Germinal center (tissue), 1 donor: ENCODE data around the gene CELA1.
A peak's percentile ranks its signal among the peaks of the same experiment; 100 is the strongest.

Experiments
- DNase-seq: peaks from one replicate; pipeline ENCODE4 v3.0.0; 2012; ENCODE audit warnings: mixed read lengths, low spot score

CELA1 gene

DNA sequence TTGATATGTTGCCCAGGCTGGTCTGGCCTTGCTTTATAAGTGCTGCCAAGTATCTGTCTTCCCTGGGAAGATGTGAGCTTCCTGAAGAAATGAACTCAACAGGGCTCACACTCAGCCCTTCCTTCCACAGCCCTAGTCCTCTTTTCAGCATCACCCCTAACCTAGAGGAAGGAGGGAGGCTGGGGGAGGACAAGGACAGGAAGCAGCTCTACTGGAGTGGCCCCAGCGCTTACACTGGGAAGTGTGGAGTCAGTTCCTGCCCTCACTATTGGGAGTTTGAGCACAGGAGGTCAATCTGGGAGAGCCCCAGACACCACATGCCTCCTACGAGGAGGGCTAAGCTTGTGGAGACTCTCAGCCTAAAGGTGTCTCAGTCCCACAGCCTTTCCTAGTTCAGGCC, 27.9 kb upstream of the CELA1 start:
- no peak for DNase-seq

GRCh38 chr12:51373187-51373586, 26.7 kb upstream of the CELA1 start:
- no peak for DNase-seq

DNA sequence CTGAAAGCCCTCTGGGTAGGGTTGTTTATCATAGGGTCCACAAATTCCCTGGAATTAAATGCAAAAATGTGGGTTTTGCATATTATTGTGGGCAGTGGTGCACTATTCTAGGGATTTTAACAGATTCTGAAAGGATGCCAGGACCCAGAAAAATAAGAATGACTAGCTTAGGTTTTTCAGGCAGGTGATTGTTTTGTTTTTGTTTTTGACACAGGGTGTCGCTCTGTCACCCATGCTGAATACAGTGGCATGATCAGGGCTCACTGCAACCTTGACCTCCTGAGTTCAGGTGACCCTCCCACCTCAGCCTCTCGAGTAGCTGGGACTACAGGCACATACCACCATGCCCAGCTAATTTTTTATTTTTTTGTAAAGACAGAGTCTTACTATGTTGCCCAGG, 25.5 kb upstream of the CELA1 start:
- no peak for DNase-seq

GRCh38 chr12:51371295-51371953, 24.9 kb upstream of the CELA1 start:
- no peak for DNase-seq

DNA sequence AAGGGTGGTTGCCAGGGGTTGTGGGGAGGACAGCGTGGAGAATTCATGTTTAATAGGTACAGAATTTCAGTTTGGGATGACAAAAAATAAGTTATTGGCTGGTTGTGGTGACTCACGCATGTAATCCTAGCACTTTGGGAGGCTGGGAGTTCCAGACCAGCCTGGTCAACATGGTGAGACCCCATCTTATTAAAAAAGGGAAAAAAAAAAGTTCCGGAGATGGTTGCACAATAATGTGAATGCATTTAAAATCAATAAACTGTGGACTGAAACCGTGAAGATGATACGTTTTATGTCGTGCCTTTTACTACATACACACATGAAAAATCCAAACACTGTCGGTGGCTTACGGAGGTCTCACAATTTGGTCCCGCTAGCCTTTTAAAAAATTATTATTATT, 24.2 kb upstream of the CELA1 start:
- DNase-seq, result no peak

DNA sequence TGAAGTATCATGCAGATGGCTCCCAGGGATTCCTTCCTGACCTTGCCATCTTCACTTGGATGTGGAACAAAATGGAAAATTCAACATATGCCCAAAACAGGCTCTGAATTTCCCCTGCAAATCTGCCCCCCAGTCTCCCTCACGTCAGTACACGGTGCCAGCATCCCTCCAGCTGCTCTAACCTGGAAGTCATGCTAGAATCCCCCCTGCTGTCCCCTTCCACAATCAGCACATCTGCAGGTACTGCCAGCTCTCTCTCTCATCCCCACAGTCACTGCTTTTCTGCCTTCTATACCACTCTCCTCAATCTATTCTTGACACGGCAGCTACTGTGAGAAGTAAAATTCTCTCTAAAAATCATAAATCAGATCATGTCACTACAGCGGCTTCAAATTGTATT, 23.1 kb upstream of the CELA1 start:
- DNase-seq, result no peak

- DNase-seq, result peak; percentile 96
Measured at GRCh38 chr12:51368640-51369517, 22.4 kb upstream of the CELA1 start.

- no peak for DNase-seq
Measured at GRCh38 chr12:51365276-51365675, 18.8 kb upstream of the CELA1 start.

DNA sequence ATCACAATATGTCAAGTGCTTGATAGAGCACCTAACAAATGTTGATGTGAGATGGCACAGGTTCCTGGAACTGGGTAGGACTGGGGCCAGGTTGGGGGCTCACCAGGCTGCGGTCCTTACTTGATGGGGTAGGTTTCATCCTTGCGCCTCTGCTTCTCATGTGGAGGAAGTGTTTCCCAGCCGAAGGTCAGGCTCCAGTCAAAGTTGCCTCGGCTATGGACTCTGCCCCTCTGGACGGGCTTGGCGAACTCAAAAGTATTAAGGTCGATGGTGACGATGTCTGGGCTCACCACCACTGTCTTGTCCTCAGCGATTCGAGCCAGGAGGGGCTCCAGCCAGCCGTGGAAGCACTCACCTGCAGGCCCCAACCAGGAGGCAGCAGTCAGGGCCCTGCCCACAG, 17.5 kb upstream of the CELA1 start:
- no peak for DNase-seq

- DNase-seq, result no peak
Measured at GRCh38 chr12:51362747-51363342, 16.4 kb upstream of the CELA1 start.

- no peak for DNase-seq
Measured at GRCh38 chr12:51362307-51362706, 15.8 kb upstream of the CELA1 start.

DNA sequence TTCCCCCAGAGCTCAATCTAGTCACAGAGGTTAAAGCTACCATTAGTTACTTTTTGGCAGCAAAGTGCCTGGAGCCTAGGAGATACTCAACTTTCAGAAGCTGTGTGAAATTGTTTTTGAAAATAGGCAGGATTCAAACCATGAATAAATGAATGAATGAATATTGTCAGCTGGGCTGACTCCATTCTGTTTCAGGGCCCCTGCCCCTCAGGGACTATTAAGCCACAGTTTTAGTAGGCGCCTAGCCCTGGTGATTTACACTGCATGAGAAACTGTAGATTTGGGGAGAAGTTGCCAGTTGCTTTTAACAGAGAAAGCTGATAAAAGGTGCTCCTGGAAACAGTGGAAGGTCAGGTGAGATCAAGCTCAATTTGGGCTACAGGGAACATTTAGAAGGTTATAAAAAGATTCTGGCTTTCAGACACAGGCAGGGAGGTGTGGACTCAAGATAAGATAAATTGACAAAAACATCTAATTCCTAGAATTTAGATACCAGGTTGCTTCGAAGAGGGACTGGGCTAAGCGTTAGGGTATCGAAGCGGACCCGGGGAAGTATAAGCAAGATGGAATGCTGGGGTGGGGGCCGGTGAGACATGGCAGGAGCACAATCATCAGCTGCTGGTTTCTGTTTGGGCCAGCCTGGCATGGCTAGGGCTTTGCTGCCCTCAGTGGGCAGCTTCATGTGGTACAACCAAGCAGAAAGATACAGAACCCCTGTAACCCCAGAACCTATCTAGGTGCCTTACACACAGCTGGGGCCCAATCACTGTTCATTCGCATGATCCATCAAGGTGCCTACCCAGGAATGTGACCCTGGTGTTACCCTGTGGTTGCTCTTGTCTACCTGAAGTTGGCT, 14.9 kb upstream of the CELA1 start:
- no peak for DNase-seq

DNA sequence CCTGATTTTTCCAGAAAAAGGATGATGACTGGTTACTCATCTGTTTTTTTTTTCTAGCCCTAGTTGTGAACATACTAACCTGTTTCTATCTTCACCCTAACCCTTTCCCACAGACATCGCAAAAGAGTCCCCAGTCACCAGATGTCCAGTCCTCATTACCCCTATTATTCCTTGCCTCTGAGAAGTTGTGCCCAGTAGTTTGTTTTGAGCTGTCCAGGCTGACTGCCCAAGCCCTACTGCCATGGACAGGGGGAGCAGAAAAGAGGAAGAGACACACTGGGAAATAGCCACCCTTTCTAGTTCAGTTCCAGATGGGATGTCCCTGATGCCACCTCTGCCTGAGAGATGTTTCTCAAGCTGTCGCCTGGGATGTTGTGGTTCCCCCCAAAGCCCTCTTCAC, 13.8 kb upstream of the CELA1 start:
- no peak for DNase-seq

DNA sequence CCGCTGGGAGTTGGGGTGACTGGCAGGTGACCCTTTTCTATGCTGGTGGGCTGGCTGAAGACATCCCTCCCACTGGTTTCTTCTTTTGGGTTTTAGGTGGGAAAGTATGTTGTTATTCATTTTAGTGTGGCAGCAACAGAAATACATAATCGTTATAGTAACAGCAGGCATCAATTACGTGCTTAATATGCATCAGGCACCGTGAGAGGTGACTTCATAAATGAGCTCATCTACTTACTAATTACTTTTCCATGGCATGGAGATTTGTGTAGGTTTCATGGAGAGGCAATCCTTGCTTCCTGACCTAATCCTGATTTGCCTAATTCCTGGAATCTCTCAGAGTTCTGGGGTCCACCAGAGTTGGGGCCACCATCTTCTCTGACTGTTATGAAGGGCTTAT, 13.4 kb upstream of the CELA1 start:
- no peak for DNase-seq

DNA sequence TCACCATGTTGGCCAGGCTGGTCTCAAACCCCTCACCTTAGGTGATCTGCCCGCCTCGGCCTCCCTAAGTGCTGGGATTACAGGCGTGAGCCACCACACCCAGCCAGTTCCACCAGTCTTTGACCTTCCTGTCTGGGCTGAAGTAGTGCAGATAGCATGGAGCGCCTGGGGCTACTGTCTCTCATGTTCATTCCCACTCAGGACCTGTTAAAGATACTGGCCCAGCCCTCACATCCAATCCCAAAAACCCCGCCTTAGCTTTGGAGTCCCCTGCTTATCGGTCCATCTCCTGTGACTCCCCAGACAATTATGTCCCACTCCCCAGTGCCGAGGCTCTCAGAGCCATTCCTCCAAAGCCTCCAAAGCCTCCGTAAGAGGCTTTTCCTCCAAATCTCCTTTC, 12.0 kb upstream of the CELA1 start:
- DNase-seq, result no peak

- DNase-seq, result peak; percentile 65
Measured at GRCh38 chr12:51357374-51358047, 11.0 kb upstream of the CELA1 start.

GRCh38 chr12:51351913-51352532, 5.5 kb upstream of the CELA1 start:
- no peak for DNase-seq

DNA sequence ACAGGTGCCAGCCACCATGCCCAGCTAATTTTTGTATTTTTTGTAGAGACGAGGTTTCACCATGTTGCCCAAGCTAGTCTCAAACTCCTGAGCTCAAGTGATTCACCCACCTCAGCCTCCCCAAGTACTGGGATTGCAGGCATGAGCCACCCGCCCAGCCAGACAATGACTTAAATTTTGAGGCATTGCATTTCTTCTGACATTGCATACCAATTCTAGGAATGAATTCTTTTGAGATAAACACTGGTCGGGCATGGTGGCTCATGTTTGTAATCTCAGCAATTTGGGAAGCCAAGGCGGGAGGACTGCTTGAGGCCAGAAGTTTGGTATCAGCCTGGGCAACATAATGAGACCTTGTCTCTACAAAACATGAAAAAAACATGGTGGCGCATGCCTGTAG, 2.5 kb upstream of the CELA1 start:
- no peak for DNase-seq

DNA sequence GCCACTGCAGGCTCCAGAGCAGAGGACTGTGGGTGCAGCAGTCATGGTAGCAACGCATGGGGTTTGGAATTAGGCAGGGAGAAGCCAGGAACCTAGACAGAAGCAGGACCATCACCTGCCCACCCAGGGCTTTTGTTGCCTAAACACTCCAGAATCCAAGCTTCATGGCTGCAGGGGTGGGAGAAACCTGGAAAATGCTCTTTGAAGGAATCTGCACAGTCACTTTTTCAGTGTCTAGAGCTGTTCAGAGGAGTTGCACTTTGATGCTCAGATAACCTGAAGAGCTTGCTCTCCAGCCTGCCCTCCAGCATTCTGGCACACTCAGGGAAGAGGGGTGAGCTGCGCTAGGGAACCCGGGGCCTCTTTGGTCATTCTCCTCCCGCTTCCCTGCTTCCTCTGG, 1.6 kb upstream of the CELA1 start:
- no peak for DNase-seq

DNA sequence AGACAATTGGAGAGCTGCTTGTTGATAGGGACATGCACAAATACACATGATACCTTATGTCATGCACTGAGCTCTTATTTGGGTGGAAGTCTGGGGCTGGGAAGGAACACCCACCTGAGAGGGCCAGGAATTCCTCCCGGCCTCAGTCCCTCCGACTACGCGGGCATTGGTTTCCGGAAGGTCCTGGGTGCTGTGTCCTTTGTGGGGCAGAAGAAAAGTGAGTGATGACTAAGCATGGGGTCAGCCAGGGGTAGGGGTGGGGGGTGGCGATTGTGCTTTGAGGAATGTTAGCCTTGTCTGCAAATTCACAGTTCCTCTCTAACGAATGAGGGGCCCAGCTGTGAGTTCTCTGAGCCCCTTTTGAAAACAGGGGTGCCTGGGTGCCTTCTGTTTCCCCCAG, 798 bp downstream of the CELA1 start:
- DNase-seq, result no peak

GRCh38 chr12:51343201-51343600, 3.3 kb downstream of the CELA1 start:
- DNase-seq, result no peak
